IPS DF 4.7 (cell line): ENCODE measurements around the gene OR11H6.
"Not testable (repeated sequence)": the region's sequence is repeated elsewhere in the genome, so short reads cannot be mapped to it uniquely, and the experiment has no call there.

ENCODE experiments used
- DNase-seq: peaks from one replicate; pipeline ENCODE4 v3.0.0-alpha.2; 2013; ENCODE audit warnings: low spot score; ENCODE audit errors: extremely low read depth

Gene OR11H6, protein sequence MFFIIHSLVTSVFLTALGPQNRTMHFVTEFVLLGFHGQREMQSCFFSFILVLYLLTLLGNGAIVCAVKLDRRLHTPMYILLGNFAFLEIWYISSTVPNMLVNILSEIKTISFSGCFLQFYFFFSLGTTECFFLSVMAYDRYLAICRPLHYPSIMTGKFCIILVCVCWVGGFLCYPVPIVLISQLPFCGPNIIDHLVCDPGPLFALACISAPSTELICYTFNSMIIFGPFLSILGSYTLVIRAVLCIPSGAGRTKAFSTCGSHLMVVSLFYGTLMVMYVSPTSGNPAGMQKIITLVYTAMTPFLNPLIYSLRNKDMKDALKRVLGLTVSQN

DNA sequence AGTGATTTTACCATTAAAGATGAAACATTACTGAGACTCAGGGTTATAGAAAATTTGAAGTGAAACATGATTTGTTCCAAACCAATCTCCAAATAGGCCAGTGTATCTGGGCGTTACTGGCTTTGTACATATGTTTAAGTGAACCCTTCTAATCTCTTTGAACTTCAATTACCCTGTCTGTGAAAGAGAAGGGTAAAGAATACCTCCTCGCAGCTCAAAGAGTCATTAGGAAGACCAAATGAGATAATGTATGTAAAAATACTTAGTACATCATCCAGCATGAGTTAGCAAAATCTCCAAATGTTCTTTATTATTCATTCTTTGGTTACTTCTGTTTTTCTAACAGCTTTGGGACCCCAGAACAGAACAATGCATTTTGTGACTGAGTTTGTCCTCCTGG lies at the start of gene OR11H6:
TSS of gene OR11H6 (plus strand) at position 301 of the 400 bp plus-strand sequence. CDS start at position 301, 0 bp downstream.
- no peak for DNase-seq

- not testable (repeated sequence) for DNase-seq
These were observed 49.3 kb upstream of the OR11H6 start for GRCh38 chr14:20174205-20174604.

DNA sequence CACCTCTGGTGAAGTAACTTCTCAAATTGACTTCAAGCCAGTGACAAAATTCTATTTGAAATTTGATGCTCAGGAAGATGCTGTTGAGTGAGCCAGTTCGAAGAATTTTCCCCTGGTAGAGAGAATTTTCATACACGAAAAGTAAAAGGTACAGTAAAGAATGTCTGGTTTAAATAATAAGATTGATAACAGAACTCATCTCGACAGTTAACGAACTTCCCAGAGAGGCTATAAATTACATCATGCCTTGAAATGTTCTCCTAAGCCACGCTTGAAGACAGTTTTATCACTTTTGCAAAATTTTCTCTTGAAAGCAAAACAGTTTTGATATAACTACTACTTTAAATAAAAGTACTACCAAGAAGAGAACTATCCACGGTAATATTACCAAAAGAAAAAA lies 47.2 kb upstream of the OR11H6 start:
- DNase-seq, result no peak

- DNase-seq, result no peak
These were observed 46.0 kb upstream of the OR11H6 start for GRCh38 chr14:20177433-20177974.

GRCh38 chr14:20179218-20179617 lies 44.3 kb upstream of the OR11H6 start:
- DNase-seq, result no peak

DNA sequence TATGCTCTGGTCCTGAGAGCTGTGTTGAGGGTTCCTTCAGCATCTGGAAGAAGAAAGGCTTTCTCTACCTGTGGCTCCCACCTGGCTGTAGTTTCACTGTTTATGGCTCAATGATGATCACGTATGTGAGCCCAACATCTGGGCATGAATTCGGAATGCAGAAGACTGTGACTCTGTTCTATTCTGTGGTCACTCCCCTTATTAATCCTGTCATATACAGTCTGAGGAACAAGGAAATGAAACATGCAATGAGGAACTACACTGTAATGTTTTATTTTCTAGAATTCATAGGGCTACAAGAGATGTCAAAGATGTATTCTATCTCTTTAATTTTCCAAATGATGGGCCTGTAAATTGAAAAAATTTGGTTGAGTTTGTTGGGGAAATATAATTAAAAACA lies 43.6 kb upstream of the OR11H6 start:
- no peak for DNase-seq

DNA sequence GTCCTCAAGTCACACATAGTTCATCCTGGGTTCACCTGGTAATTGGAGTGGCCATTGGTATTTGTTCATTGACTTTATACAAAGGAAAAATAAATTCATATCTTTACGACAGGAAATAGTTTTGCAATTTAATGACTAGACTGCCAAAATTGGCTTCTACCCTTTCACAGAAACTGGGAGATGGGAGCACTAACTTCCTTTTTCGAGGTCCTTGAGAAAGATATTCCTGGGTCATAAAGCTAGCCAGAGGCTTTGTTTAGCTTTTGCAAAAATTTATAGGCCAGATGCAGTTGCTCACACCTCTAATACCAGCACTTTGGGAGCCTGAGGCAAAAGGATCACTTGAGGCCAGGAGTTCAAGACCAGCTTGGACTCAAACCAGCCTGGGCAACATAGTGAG lies 43.0 kb upstream of the OR11H6 start:
- no peak for DNase-seq

DNA sequence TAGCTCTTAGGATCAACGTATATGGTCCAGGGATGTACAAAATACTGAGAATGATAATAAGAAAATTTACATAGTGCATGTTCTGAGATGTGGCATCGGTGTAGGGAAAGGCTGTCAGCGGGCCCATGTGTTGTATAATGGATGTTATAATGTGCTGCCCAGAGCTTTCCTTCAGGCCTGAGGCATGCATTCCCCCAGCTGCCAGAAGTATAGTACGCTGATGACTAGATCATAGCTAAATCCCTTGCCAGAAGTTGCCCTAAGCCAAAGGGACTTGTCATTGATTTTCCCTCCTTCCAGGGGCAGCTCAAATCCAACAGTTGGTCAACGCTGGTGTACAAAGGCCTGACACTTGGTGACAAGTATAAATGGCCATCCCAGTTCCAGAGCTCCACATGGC lies 39.3 kb upstream of the OR11H6 start:
- no peak for DNase-seq

GRCh38 chr14:20190596-20190995 lies 32.9 kb upstream of the OR11H6 start, which contains the start of gene OR11G2:
TSS of gene OR11G2 (plus strand) at chr14:20190896. CDS start at chr14:20197438, 6,542 bp downstream.
- DNase-seq, result no peak

GRCh38 chr14:20191396-20191795 lies 32.1 kb upstream of the OR11H6 start:
- no peak for DNase-seq

GRCh38 chr14:20194101-20194500 lies 29.4 kb upstream of the OR11H6 start:
- no peak for DNase-seq

DNA sequence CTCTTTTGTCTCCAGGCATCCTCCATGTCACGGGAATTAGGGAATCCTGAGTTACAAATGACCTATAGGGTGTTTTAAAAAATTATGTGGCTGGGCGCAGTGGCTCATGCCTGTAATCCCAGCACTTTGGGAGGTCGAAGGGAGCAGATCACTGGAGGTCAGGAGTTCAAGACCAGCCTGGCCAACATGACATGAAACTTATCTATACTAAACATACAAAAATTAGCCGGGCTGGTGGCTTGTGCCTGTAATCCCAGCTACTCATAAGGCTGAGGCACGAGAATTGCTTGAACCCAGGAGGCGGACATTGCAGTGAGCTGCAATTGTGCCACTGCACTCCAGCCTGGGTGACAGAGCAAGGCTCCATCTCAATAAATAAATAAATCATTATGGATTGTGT lies 28.3 kb upstream of the OR11H6 start:
- not testable (repeated sequence) for DNase-seq

DNA sequence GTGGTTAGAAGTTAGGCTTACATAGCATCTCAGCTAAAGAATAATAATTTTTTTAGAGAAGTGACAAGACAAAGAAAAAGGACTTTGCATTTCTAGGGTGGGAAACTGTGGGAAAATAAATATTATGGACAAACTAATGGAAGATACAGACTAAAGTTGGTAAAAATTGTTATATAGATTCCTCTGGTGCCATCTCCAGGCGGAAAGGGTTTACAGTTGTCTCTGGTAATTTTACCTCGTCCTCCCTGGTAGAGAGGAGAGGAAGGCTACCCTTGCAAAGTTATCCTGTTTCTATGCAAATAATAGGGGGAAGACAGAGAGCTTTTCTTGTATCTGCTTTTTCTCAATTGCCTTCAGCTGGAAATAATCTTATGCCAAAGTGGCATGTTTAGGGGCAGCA lies 27.6 kb upstream of the OR11H6 start:
- DNase-seq, result no peak

DNA sequence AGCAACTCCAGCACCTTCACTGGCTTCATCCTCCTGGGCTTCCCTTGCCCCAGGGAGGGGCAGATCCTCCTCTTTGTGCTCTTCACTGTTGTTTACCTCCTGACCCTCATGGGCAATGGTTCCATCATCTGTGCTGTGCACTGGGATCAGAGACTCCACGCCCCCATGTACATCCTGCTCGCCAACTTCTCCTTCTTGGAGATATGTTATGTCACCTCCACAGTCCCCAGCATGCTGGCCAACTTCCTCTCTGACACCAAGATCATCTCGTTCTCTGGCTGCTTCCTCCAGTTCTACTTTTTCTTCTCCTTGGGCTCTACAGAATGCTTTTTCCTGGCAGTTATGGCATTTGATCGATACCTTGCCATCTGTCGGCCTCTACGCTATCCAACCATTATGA lies 26.1 kb upstream of the OR11H6 start:
- DNase-seq, result no peak

DNA sequence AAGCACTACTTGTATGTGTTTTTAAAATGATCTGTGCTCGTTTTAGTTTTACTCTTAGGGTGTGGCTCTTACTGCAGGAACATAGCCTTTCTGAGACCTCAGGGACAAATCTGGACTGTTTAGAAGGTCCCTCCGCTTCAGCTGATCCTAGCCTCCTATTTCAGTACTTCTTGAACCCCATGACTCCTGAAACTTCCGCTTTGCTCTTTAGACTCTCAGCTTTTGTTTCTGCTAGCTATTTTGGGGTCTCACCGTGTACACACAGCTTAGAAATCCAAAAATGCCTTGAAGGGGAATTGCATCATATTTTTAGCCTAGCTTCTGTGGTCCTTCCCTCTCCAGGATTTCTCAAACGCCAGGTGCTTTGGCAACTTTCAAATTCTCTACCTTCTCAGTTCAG lies 24.5 kb upstream of the OR11H6 start:
- no peak for DNase-seq

- no peak for DNase-seq
These were observed 18.8 kb upstream of the OR11H6 start for GRCh38 chr14:20204721-20205120.

DNA sequence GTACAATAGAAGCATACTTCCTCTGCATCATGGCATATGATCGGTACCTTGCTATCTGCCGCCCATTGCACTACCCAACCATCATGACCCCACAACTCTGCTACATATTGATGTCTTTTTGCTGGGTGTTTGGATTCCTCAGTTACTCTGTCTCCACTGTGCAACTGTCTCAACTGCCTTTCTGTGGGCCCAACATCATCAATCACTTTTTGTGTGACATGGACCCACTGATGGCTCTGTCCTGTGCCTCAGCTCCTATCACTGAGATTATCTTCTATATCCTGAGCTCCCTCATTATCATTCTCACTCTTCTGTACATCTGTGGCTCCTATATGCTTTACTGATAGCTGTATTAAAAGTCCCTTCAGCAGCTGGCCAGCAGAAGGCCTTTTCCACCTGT lies 13.9 kb upstream of the OR11H6 start:
- DNase-seq, result no peak

DNA sequence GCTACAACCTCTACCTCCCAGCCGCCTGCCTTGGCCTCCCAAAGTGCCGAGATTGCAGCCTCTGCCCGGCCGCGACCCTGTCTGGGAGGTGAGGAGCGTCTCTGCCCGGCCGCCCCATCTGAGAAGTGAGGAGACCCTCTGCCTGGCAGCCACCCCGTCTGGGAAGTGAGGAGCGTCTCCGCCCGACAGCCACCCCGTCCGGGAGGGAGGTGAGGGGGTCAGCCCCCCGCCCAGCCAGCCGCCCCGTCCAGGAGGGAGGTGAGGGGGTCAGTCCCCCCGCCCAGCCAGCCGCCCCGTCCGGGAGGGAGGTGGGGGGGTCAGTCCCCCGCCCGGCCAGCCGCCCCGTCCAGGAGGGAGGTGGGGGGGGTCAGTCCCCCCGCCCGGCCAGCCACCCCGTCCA lies 11.1 kb upstream of the OR11H6 start:
- not testable (repeated sequence) for DNase-seq

- no peak for DNase-seq
These were observed 8.3 kb upstream of the OR11H6 start for GRCh38 chr14:20215196-20215595.

- no peak for DNase-seq
These were observed 4.5 kb upstream of the OR11H6 start for GRCh38 chr14:20219033-20219432.

- DNase-seq, result no peak
These were observed 5.2 kb downstream of the OR11H6 start, which contains the start of gene OR11H7 for GRCh38 chr14:20228681-20229080. TSS of gene OR11H7 (plus strand) at chr14:20228981.

DNA sequence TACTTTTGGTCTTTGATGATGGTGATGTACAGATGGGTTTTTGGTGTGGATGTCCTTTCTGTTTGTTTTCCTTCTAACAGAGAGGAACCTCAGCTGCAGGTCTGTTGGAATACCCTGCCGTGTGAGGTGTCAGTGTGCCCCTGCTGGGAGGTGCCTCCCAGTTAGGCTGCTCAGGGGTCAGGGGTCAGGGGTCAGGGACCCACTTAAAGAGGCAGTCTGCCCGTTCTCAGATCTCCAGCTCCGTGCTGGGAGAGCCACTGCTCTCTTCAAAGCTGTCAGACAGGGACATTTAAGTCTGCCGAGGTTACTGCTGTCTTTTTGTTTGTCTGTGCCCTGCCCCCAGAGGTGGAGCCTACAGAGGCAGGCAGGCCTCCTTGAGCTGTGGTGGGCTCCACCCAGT lies 11.9 kb downstream of the OR11H6 start:
- DNase-seq, result not testable (repeated sequence)

- no peak for DNase-seq
These were observed 24.2 kb downstream of the OR11H6 start for GRCh38 chr14:20247646-20248246.
